ENCODE data around the gene USP40. TPM values are rescaled to one million over a fixed set of nuclear protein-coding genes. Genes with fewer than 3 reads are reported as not detected.

The USP40 gene
- total and polyA plus RNA-seq, 4 experiments from 2014 or later = 4.4 to 21.6 (median 11.7) TPM

GRCh38 chr2:233440714-233441113, 125.9 kb downstream of the USP40 start:
- Histone ChIP-seq H3K4me3 (ENCODE audit: low read length in 2 of 2) (no peak overlapping the region), H3K36me3 (ENCODE audit: insufficient read depth, low read length) (peaks cover 68% of the 10 kb centered on the region), H3K4me1 (ENCODE audit: insufficient read depth, low read length) (peaks cover 7% of the 10 kb centered on the region), H3K27me3 (ENCODE audit: insufficient read depth, low read length) (no peaks in the 10 kb centered on the region), H3K9me3 (ENCODE audit: control insufficient read depth in 1 of 2, low read length in 2 of 2) (no peaks in the 10 kb centered on the region), H3K27ac (ENCODE audit: low read depth, low read length) (no peak overlapping the region)
- no peak overlapping the region for H3K4me3 Mint-ChIP-seq
- H3K9me3 Mint-ChIP-seq = peaks cover 0 to 4% (median 0%) of the 10 kb centered on the region in 8 donors
- peaks cover 10 to 29% (median 14%) of the 10 kb centered on the region in 4 donors for H3K4me1 Mint-ChIP-seq
- no peak for DNase-seq
- CTCF ChIA-PET (ENCODE audit: partially characterized antibody) = interaction anchor here (1.3 to 12.9 kb wide), 2 partner anchors 22 to 39 kb away, joined by 6 to 510 read pairs; no protein-coding TSS in a partner anchor
- peaks cover 51 to 78% of the 10 kb centered on the region in 2 donors for H3K36me3 Mint-ChIP-seq
- intact Hi-C loops (cut with micrococcal nuclease) = no loop called here
- H3K27ac Mint-ChIP-seq = peak overlapping the region in 4 of 7 donors; percentile 15 to 94 (median 82)
- no peaks in the 10 kb centered on the region for H3K27me3 Mint-ChIP-seq
- POLR2A ChIA-PET (ENCODE audit: partially characterized antibody) = interaction anchor here (1.2 to 2.2 kb wide), 3 partner anchors 19 to 36 kb away, joined by 4 to 6 read pairs (median 4); no protein-coding TSS in a partner anchor

DNA sequence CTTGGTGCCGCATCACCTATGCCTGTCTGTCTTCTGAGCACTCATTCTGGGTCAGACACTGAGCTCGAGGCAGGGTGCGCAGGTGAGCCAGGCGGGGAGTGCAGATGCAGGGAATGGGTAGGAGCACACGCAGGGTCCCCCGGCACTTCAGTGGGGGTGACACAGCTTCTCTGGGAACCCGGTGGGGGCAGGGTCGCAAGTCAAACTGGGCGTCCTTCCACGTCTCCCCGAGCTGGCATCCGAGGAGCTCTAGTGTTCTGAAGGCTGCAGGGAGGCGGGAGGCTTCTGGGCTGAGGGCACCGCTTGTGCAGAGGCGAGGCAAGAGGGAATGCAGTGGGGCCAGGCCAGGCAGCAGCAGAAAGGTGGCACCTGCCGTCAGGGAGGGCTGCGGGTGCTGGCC, 126.3 kb downstream of the USP40 start:
- H3K36me3 ChIP-seq (ENCODE audit: insufficient read depth, low read length) = peaks cover 69% of the 10 kb centered on the region
- POLR2A ChIA-PET (ENCODE audit: partially characterized antibody) = interaction anchor here (1.2 to 2.2 kb wide), 3 partner anchors 19 to 36 kb away, joined by 4 to 6 read pairs (median 4); no protein-coding TSS in a partner anchor
- Mint-ChIP-seq H3K27ac (peak overlapping the region in 3 of 7 donors; percentile 29 to 82 (median 81)), H3K4me1 (peaks cover 10 to 29% (median 14%) of the 10 kb centered on the region in 4 donors), H3K27me3 (no peaks in the 10 kb centered on the region), H3K9me3 (peaks cover 0 to 4% (median 0%) of the 10 kb centered on the region in 8 donors), H3K4me3 (no peak overlapping the region), H3K36me3 (peaks cover 51 to 78% of the 10 kb centered on the region in 2 donors)
- DNase-seq = no peak
- CTCF ChIA-PET (ENCODE audit: partially characterized antibody) = interaction anchor here (1.3 to 12.9 kb wide), 2 partner anchors 22 to 38 kb away, joined by 6 to 510 read pairs; no protein-coding TSS in a partner anchor
- no peaks in the 10 kb centered on the region for H3K9me3 ChIP-seq (ENCODE audit: control insufficient read depth in 1 of 2, low read length in 2 of 2)
- H3K4me1 ChIP-seq (ENCODE audit: insufficient read depth, low read length) = peaks cover 7% of the 10 kb centered on the region
- H3K4me3 ChIP-seq (ENCODE audit: low read length in 2 of 2) = no peak overlapping the region
- H3K27ac ChIP-seq (ENCODE audit: low read depth, low read length) = no peak overlapping the region
- intact Hi-C loops (cut with micrococcal nuclease) = no loop called here
- no peaks in the 10 kb centered on the region for H3K27me3 ChIP-seq (ENCODE audit: insufficient read depth, low read length)

DNA sequence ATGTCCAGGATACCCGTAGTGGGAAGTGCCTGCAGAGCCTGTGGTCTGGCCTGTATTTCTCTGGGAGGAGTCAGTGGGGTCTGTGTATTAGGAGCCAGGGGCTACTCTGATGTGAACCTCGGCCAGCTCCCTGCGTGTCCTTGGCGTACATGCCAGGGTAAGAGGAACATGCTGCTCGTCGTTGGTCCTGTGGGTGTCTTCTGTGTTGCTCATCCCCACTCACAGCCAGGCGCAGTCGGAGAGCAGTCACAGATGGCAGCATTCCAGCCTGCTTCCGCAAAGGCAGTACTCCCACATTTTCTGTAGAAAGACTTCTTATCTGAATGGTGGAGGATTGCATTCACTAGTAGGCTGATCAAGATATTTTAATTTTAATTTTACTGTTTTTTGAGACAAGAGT, 127.4 kb downstream of the USP40 start:
- Mint-ChIP-seq H3K27me3 (no peaks in the 10 kb centered on the region), H3K27ac (peak overlapping the region in 4 of 7 donors; percentile 17 to 60 (median 38)), H3K9me3 (peaks cover 0 to 4% (median 0%) of the 10 kb centered on the region in 8 donors), H3K4me1 (peaks cover 11 to 27% (median 17%) of the 10 kb centered on the region in 4 donors), H3K36me3 (peaks cover 50 to 78% of the 10 kb centered on the region in 2 donors), H3K4me3 (no peak overlapping the region)
- intact Hi-C loops (cut with micrococcal nuclease) = no loop called here
- no peak for DNase-seq
- H3K9me3 ChIP-seq (ENCODE audit: control insufficient read depth in 1 of 2, low read length in 2 of 2) = no peaks in the 10 kb centered on the region
- ChIA-PET POLR2A (ENCODE audit: partially characterized antibody) (interaction anchor here (2.2 to 4.4 kb wide), 2 partner anchors 20 to 35 kb away, joined by 6 to 20 read pairs; no protein-coding TSS in a partner anchor), CTCF (ENCODE audit: partially characterized antibody) (interaction anchor here (0.8 to 12.9 kb wide), 4 partner anchors 9 to 37 kb away, joined by 3 to 510 read pairs (median 4); no protein-coding TSS in a partner anchor)
- no peaks in the 10 kb centered on the region for H3K27me3 ChIP-seq (ENCODE audit: insufficient read depth, low read length)
- no peak overlapping the region for H3K4me3 ChIP-seq (ENCODE audit: low read length in 2 of 2)
- H3K4me1 ChIP-seq (ENCODE audit: insufficient read depth, low read length) = peaks cover 7% of the 10 kb centered on the region
- peaks cover 71% of the 10 kb centered on the region for H3K36me3 ChIP-seq (ENCODE audit: insufficient read depth, low read length)
- H3K27ac ChIP-seq (ENCODE audit: low read depth, low read length) = no peak overlapping the region

DNA sequence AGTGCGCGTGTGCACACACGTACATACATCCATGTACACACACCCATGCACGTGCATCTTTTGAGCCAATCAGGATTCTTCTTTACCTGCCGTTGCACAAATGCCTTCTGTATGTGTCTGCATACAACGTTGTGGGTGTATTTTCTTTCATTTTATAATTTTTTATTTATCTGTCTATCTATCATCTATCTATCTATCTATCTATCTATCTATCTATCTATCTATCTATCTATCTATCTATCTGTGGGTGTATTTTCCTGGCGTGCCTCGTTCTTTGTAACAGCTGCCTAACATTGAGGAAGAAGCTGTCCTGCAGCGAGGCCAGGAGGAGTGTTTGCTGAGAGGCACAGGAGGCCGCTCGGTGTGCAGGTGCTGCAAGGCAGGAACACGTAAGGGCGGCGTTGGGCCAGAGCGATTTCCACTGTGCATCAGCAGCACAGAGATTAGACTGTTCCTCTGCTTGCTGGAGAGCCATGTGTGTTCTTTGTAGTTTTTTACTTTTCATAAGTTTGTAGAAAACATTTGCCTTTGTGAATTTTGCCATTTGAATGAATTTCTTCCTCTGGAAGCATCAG, 127.9 kb downstream of the USP40 start:
- Histone ChIP-seq H3K9me3 (ENCODE audit: control insufficient read depth in 1 of 2, low read length in 2 of 2) (no peaks in the 10 kb centered on the region), H3K4me3 (ENCODE audit: low read length in 2 of 2) (no peak overlapping the region), H3K27me3 (ENCODE audit: insufficient read depth, low read length) (no peaks in the 10 kb centered on the region), H3K4me1 (ENCODE audit: insufficient read depth, low read length) (peaks cover 7% of the 10 kb centered on the region), H3K27ac (ENCODE audit: low read depth, low read length) (no peak overlapping the region), H3K36me3 (ENCODE audit: insufficient read depth, low read length) (peaks cover 65% of the 10 kb centered on the region)
- Mint-ChIP-seq H3K4me1 (peaks cover 11 to 21% (median 15%) of the 10 kb centered on the region in 4 donors), H3K27ac (peak overlapping the region in 3 of 7 donors; percentile 17 to 83 (median 48)), H3K4me3 (no peak overlapping the region), H3K36me3 (peaks cover 50 to 76% of the 10 kb centered on the region in 2 donors), H3K9me3 (peaks cover 0 to 4% (median 0%) of the 10 kb centered on the region in 8 donors), H3K27me3 (no peaks in the 10 kb centered on the region)
- intact Hi-C loops (cut with micrococcal nuclease) = no loop called here
- DNase-seq = no peak
- ChIA-PET POLR2A (ENCODE audit: partially characterized antibody) (interaction anchor here (2.2 to 4.4 kb wide), 2 partner anchors 20 to 34 kb away, joined by 6 to 20 read pairs; no protein-coding TSS in a partner anchor), CTCF (ENCODE audit: partially characterized antibody) (interaction anchor here (0.8 to 12.9 kb wide), 4 partner anchors 8 to 37 kb away, joined by 3 to 510 read pairs (median 4); no protein-coding TSS in a partner anchor)

DNA sequence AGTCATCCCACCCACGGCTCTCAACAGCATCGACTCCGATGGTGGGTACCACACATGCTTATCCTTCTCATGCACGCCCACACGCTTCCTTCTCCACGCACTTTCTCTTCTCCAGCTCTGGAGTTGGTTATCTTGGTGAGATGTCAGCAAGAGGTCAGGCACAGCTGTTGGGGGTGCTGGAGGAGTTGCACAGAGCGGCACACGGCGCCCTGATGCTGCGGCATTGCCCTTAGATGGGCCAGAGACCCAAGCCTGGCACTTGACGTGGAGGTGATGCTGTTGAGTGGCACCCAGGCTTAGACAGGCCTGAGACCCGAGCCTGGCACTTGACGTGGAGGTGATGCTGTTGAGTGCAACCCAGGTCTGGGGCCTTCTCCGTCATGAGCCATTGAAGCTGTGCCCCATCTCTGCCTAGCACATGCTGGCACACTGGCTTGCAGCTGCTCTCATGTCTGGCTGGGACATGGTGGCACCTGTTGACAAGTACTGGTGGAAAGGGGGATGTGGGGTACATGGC, 129.1 kb downstream of the USP40 start:
- H3K36me3 ChIP-seq (ENCODE audit: insufficient read depth, low read length) = peaks cover 65% of the 10 kb centered on the region
- no peak overlapping the region for H3K4me3 ChIP-seq (ENCODE audit: low read length in 2 of 2)
- H3K27me3 ChIP-seq (ENCODE audit: insufficient read depth, low read length) = no peaks in the 10 kb centered on the region
- ChIA-PET CTCF (ENCODE audit: partially characterized antibody) (interaction anchor here (1.4 to 1.6 kb wide), 2 partner anchors 18 to 33 kb away, joined by 4 to 9 read pairs; no protein-coding TSS in a partner anchor), POLR2A (ENCODE audit: partially characterized antibody) (interaction anchor here (1.4 to 4.4 kb wide), 2 partner anchors 16 to 19 kb away, joined by 3 to 20 read pairs; no protein-coding TSS in a partner anchor)
- intact Hi-C loops (cut with micrococcal nuclease) = no loop called here
- Mint-ChIP-seq H3K27me3 (no peaks in the 10 kb centered on the region), H3K4me3 (no peak overlapping the region), H3K4me1 (peaks cover 7 to 20% (median 15%) of the 10 kb centered on the region in 4 donors), H3K27ac (peak overlapping the region in 1 of 7 donors; percentile 52), H3K36me3 (peaks cover 54 to 75% of the 10 kb centered on the region in 2 donors), H3K9me3 (peaks cover 0 to 4% (median 0%) of the 10 kb centered on the region in 8 donors)
- H3K9me3 ChIP-seq (ENCODE audit: control insufficient read depth in 1 of 2, low read length in 2 of 2) = no peaks in the 10 kb centered on the region
- no peak overlapping the region for H3K27ac ChIP-seq (ENCODE audit: low read depth, low read length)
- no peak for DNase-seq
- H3K4me1 ChIP-seq (ENCODE audit: insufficient read depth, low read length) = no peaks in the 10 kb centered on the region

GRCh38 chr2:233436691-233437438, 129.7 kb downstream of the USP40 start:
- peaks cover 5 to 20% (median 13%) of the 10 kb centered on the region in 4 donors for H3K4me1 Mint-ChIP-seq
- peaks cover 0 to 4% (median 0%) of the 10 kb centered on the region in 8 donors for H3K9me3 Mint-ChIP-seq
- Histone ChIP-seq H3K27ac (ENCODE audit: low read depth, low read length) (no peak overlapping the region), H3K4me3 (ENCODE audit: low read length in 2 of 2) (no peak overlapping the region), H3K4me1 (ENCODE audit: insufficient read depth, low read length) (no peaks in the 10 kb centered on the region), H3K27me3 (ENCODE audit: insufficient read depth, low read length) (no peaks in the 10 kb centered on the region), H3K9me3 (ENCODE audit: control insufficient read depth in 1 of 2, low read length in 2 of 2) (no peaks in the 10 kb centered on the region), H3K36me3 (ENCODE audit: insufficient read depth, low read length) (peaks cover 62% of the 10 kb centered on the region)
- no peaks in the 10 kb centered on the region for H3K27me3 Mint-ChIP-seq
- POLR2A ChIA-PET (ENCODE audit: partially characterized antibody) = interaction anchor here (1.2 to 4.4 kb wide), 3 partner anchors 16 to 31 kb away, joined by 3 to 20 read pairs (median 4); no protein-coding TSS in a partner anchor
- no peak for DNase-seq
- peak overlapping the region in 4 of 7 donors; percentile 12 to 87 (median 52) for H3K27ac Mint-ChIP-seq
- H3K36me3 Mint-ChIP-seq = peaks cover 54 to 70% of the 10 kb centered on the region in 2 donors
- intact Hi-C loops (cut with micrococcal nuclease) = no loop called here
- H3K4me3 Mint-ChIP-seq = no peak overlapping the region
- CTCF ChIA-PET (ENCODE audit: partially characterized antibody) = interaction anchor here (0.9 to 1.6 kb wide), 3 partner anchors 15 to 33 kb away, joined by 4 to 9 read pairs (median 6); no protein-coding TSS in a partner anchor
